ENCODE results near the gene RNLS.

DNA sequence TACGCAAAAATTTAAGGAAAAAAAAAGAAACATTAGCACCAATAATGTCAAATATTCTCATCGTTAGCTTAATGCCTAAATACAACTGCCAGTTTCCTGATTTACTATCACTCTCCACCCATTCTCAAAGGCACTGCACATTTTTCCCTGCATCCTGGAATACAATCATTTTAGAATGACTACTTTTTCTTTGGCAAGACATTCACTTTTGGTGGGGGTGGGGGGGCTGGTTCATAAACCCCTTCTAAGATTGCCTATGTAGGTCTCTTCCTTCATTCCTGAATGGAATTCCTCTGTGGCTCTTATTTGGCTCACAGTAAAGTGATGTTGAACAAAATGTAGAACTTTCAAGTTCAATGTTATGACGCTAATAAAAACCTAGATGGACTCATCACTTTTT lies 74.3 kb downstream of the RNLS start:
- TF ChIP-seq ZFP36 (IDR thresholded peaks at IDR 0.05; ENCODE audit: borderline replicate concordance, partially characterized antibody) (no peak), CBX2 (IDR thresholded peaks at IDR 0.05; ENCODE audit: borderline replicate concordance, low read depth) (no peak)
- TF ChIP-seq, protein P1, sequence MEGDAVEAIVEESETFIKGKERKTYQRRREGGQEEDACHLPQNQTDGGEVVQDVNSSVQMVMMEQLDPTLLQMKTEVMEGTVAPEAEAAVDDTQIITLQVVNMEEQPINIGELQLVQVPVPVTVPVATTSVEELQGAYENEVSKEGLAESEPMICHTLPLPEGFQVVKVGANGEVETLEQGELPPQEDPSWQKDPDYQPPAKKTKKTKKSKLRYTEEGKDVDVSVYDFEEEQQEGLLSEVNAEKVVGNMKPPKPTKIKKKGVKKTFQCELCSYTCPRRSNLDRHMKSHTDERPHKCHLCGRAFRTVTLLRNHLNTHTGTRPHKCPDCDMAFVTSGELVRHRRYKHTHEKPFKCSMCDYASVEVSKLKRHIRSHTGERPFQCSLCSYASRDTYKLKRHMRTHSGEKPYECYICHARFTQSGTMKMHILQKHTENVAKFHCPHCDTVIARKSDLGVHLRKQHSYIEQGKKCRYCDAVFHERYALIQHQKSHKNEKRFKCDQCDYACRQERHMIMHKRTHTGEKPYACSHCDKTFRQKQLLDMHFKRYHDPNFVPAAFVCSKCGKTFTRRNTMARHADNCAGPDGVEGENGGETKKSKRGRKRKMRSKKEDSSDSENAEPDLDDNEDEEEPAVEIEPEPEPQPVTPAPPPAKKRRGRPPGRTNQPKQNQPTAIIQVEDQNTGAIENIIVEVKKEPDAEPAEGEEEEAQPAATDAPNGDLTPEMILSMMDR (IDR thresholded peaks at IDR 0.05) = no peak
